K562 (cell line): Measurements from ENCODE around the gene GART. TPM values are rescaled to one million over a fixed set of nuclear protein-coding genes. Genes with fewer than 3 reads are reported as not detected.

Source experiments
- BDP1 ChIP-seq: IDR thresholded peaks from 3 replicates; pipeline ENCODE4 v1.6.1; 2011; ENCODE audit not compliant: insufficient read length, insufficient read depth
- BMI1 ChIP-seq: fragments of 150-350 bp; IDR thresholded peaks from 2 replicates; pipeline ENCODE4 v1.6.1; 2014; ENCODE audit warnings: low read length
- C11orf30 ChIP-seq: fragments of 450-650 bp; IDR thresholded peaks from 2 replicates; pipeline ENCODE4 v1.6.1; 2016; ENCODE audit warnings: low read depth, mild to moderate bottlenecking
- E2F1 ChIP-seq: sonication (generic); formaldehyde crosslinking; IDR thresholded peaks from 2 replicates; pipeline ENCODE4 v1.8.1; 2023; ENCODE audit warnings: mild to moderate bottlenecking, missing genetic modification reagents, moderate library complexity
- ELK3 ChIP-seq: fragments of 450-650 bp; formaldehyde crosslinking; IDR thresholded peaks from 2 replicates; pipeline ENCODE4 v1.4.0; 2020; ENCODE audit warnings: mild to moderate bottlenecking
- KLF6 ChIP-seq: fragments of 250-450 bp; sonication (Bioruptor Pico); IDR thresholded peaks from 2 replicates; pipeline ENCODE4 v1.4.0; 2020; ENCODE audit warnings: mild to moderate bottlenecking, moderate library complexity, borderline replicate concordance
- MEF2D ChIP-seq: conservative IDR thresholded peaks from 2 replicates; pipeline ENCODE4 v1.6.1; 2016; ENCODE audit warnings: low read depth, missing genetic modification characterization, missing compliant biosample characterization
- MXD1 ChIP-seq: fragments of 250-450 bp; sonication (Bioruptor Pico); IDR thresholded peaks from 2 replicates; pipeline ENCODE4 v1.8.0; 2021; ENCODE audit warnings: borderline replicate concordance, mild to moderate bottlenecking, moderate library complexity; ENCODE audit not compliant: poor library complexity, severe bottlenecking
- NFATC3 ChIP-seq: fragments of 450-650 bp; IDR thresholded peaks from 2 replicates; pipeline ENCODE4 v1.6.1; 2017; ENCODE audit warnings: mild to moderate bottlenecking
- SIN3B ChIP-seq: fragments of 450-650 bp; IDR thresholded peaks from 2 replicates; pipeline ENCODE4 v1.6.1; 2017; ENCODE audit warnings: low read depth, mild to moderate bottlenecking, moderate library complexity
- SMARCA5 ChIP-seq: fragments of 450-650 bp; IDR thresholded peaks from 2 replicates; pipeline ENCODE4 v1.6.1; 2016
- SNIP1 ChIP-seq: fragments of 450-650 bp; IDR thresholded peaks from 2 replicates; pipeline ENCODE4 v1.7.1; 2017; ENCODE audit warnings: low read depth, mild to moderate bottlenecking
- SOX6 ChIP-seq: fragments of 450-650 bp; IDR thresholded peaks from 2 replicates; pipeline ENCODE4 v1.6.1; 2014; ENCODE audit warnings: mild to moderate bottlenecking
- SPI1 ChIP-seq: IDR thresholded peaks from 2 replicates; pipeline ENCODE4 v1.6.1; 2011; ENCODE audit warnings: low read depth, low read length, control low read depth, borderline replicate concordance
- SRF ChIP-seq, 2 experiments: fragments of 250-450, 450-650 bp in 1 of 2; sonication (Bioruptor Pico) in 1 of 2; sonication (generic) in 1 of 2; formaldehyde crosslinking; IDR thresholded peaks; 2 replicates each; pipeline versions ENCODE4 v1.5.0 to v1.5.1; 2020 to 2022; ENCODE audit warnings: mild to moderate bottlenecking in 1 of 2, missing genetic modification reagents in 1 of 2
- SRSF3 ChIP-seq: fragments of 200-400 bp; formaldehyde crosslinking; IDR thresholded peaks from 2 replicates; pipeline ENCODE4 v1.6.1; 2016; ENCODE audit warnings: mild to moderate bottlenecking, low read length, moderate library complexity; ENCODE audit not compliant: insufficient read depth
- STAT5A ChIP-seq: IDR thresholded peaks from 2 replicates; pipeline ENCODE4 v1.6.1; 2012; ENCODE audit warnings: low read length, inconsistent platforms, borderline replicate concordance
- ZNF212 ChIP-seq: fragments of 450-650 bp; formaldehyde crosslinking; IDR thresholded peaks from 2 replicates; pipeline ENCODE4 v1.4.0; 2020; ENCODE audit warnings: mild to moderate bottlenecking
- ZNF224 ChIP-seq: sonication (generic); formaldehyde crosslinking; IDR thresholded peaks from 2 replicates; pipeline ENCODE4 v1.8.0; 2022; ENCODE audit warnings: mild to moderate bottlenecking, missing genetic modification reagents
- ZNF282 ChIP-seq: sonication (generic); formaldehyde crosslinking; IDR thresholded peaks from 2 replicates; pipeline ENCODE4 v1.8.1; 2023; ENCODE audit warnings: missing genetic modification reagents
- polyA plus RNA-seq, 8 experiments: library from polyadenylated mRNA; depleted of rRNA in 4 of 8; stranded (reverse) in 5 of 8; unstranded in 3 of 8; fragments of >200 nt; fragmentation: Nextera tagmentation in 2 of 8; fragmentation: Illumina TruSeq in 1 of 8; extraction: Ambion mirVana in 2 of 8; extraction: Trizol in 1 of 8; gene quantifications; 2 replicates each; pipeline versions ENCODE4 v1.2.1 to v1.2.3, GENCODE V29; 2011 to 2014; ENCODE audit warnings: inconsistent platforms in 1 of 8, missing spikeins in 1 of 8
- total RNA-seq, 7 experiments: library from RNA; depleted of rRNA in 6 of 7; stranded (reverse); fragments of >200 nt in 6 of 7; fragmentation: Illumina TruSeq in 2 of 7; extraction: Trizol in 2 of 7; gene quantifications; 2 replicates each; pipeline versions ENCODE4 v1.2.1 to v1.2.3, GENCODE V29; 2011 to 2021; ENCODE audit warnings: low replicate concordance in 1 of 7
- TF ChIP-seq, protein P1 (sequence below): fragments of 450-650 bp; IDR thresholded peaks from 2 replicates; pipeline ENCODE4 v1.6.1; 2016; ENCODE audit warnings: mild to moderate bottlenecking
- TF ChIP-seq, protein P2 (sequence below): IDR thresholded peaks from 3 replicates; pipeline ENCODE4 v1.6.1; 2011; ENCODE audit warnings: borderline replicate concordance, mild to moderate bottlenecking, moderate library complexity; ENCODE audit not compliant: insufficient read length; ENCODE audit errors: extremely low read depth

Gene GART
- total and polyA plus RNA-seq, 9 of the 15 experiments (the other 6 are each of a cell fraction or from before 2014, with no cell fraction given), result 141 to 429 (median 349) TPM

DNA sequence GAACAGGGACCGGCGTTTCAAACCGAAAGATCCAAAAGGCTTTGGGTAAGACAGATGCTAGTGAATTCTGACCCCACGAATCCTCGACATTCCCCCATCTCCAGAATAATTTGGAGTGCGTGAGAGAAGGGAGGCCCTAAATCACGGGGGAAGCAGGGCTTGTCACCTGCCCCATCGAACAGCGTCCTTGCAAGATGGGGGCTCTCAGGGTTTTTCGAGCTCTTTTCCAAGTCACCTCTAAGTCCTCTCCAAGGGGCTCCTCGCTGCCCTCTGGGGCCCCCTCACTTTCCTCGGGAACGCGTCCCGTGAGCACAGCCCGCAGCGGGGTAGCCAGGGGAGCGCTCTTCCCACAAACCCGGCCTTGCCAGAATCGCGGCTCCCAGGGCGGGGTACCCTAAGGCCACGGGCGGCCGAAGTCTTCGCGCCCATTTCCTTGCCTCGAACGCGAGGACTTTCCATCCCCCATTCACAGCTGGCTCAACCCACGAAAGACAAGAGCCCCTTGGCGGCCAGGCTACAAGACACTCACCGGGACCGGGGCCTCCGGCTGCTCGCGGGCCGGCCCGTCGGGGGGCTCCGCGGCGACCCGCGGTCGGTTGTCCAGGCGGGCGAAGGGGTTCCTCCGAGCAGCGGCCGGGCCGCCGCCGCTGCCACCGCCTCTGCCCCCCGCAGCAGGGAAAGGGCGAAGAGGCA, 46.0 kb upstream of the GART start (continued):
- TF ChIP-seq ELK3 (CRISPR knock-in tag), result no peak
- TF ChIP-seq, protein P1, sequence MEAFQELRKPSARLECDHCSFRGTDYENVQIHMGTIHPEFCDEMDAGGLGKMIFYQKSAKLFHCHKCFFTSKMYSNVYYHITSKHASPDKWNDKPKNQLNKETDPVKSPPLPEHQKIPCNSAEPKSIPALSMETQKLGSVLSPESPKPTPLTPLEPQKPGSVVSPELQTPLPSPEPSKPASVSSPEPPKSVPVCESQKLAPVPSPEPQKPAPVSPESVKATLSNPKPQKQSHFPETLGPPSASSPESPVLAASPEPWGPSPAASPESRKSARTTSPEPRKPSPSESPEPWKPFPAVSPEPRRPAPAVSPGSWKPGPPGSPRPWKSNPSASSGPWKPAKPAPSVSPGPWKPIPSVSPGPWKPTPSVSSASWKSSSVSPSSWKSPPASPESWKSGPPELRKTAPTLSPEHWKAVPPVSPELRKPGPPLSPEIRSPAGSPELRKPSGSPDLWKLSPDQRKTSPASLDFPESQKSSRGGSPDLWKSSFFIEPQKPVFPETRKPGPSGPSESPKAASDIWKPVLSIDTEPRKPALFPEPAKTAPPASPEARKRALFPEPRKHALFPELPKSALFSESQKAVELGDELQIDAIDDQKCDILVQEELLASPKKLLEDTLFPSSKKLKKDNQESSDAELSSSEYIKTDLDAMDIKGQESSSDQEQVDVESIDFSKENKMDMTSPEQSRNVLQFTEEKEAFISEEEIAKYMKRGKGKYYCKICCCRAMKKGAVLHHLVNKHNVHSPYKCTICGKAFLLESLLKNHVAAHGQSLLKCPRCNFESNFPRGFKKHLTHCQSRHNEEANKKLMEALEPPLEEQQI, result no peak
- TF ChIP-seq, protein P2, sequence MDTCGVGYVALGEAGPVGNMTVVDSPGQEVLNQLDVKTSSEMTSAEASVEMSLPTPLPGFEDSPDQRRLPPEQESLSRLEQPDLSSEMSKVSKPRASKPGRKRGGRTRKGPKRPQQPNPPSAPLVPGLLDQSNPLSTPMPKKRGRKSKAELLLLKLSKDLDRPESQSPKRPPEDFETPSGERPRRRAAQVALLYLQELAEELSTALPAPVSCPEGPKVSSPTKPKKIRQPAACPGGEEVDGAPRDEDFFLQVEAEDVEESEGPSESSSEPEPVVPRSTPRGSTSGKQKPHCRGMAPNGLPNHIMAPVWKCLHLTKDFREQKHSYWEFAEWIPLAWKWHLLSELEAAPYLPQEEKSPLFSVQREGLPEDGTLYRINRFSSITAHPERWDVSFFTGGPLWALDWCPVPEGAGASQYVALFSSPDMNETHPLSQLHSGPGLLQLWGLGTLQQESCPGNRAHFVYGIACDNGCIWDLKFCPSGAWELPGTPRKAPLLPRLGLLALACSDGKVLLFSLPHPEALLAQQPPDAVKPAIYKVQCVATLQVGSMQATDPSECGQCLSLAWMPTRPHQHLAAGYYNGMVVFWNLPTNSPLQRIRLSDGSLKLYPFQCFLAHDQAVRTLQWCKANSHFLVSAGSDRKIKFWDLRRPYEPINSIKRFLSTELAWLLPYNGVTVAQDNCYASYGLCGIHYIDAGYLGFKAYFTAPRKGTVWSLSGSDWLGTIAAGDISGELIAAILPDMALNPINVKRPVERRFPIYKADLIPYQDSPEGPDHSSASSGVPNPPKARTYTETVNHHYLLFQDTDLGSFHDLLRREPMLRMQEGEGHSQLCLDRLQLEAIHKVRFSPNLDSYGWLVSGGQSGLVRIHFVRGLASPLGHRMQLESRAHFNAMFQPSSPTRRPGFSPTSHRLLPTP, result no peak
- TF ChIP-seq ZNF282 (CRISPR knock-in tag), result no peak; the same call in 1 of the 2 replicates
- TF ChIP-seq C11orf30, result no peak
- TF ChIP-seq BMI1, result no peak
- no peak for TF ChIP-seq SRF (CRISPR knock-in tag; IDR thresholded peaks at IDR 0.05)
- TF ChIP-seq NFATC3, result no peak
- TF ChIP-seq SOX6, result no peak
- TF ChIP-seq MXD1 (CRISPR knock-in tag), result no peak
- no peak for TF ChIP-seq ZNF212
- TF ChIP-seq SNIP1, result no peak
- TF ChIP-seq MEF2D (tag), result no peak
- TF ChIP-seq KLF6, result peak; percentile 50; the same call in 1 of the 2 replicates
- no peak for TF ChIP-seq SRSF3
- TF ChIP-seq SMARCA5, result no peak
- no peak for TF ChIP-seq E2F1
- no peak for TF ChIP-seq BDP1
- no peak for TF ChIP-seq SPI1
- no peak for TF ChIP-seq SIN3B
- TF ChIP-seq ZNF224 (CRISPR knock-in tag), result no peak
- TF ChIP-seq STAT5A, result no peak
